ENCODE results near the gene LRBA.

The LRBA gene

DNA sequence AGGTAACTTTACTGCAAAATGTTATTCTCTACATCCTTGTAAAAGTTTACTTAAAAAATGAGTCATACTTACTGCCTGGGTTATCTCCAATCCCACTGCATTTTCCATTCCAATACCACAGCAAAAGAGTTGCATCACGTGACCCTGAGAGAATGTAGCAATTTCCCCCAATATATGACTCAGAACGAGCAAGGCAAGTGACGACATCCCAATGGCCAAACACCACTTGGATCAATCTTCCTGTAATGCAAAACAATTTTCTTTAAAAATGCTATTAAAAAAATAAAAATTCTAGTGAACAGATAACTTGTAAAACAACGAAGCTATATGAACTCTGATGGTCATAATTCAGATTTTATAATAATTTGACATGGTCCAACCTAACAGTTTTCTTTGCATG, 712.5 kb downstream of the LRBA start:
- H3K4me3 ChIP-seq (ENCODE audit: low read length), result no peak overlapping the region
- TF ChIP-seq, protein P1, sequence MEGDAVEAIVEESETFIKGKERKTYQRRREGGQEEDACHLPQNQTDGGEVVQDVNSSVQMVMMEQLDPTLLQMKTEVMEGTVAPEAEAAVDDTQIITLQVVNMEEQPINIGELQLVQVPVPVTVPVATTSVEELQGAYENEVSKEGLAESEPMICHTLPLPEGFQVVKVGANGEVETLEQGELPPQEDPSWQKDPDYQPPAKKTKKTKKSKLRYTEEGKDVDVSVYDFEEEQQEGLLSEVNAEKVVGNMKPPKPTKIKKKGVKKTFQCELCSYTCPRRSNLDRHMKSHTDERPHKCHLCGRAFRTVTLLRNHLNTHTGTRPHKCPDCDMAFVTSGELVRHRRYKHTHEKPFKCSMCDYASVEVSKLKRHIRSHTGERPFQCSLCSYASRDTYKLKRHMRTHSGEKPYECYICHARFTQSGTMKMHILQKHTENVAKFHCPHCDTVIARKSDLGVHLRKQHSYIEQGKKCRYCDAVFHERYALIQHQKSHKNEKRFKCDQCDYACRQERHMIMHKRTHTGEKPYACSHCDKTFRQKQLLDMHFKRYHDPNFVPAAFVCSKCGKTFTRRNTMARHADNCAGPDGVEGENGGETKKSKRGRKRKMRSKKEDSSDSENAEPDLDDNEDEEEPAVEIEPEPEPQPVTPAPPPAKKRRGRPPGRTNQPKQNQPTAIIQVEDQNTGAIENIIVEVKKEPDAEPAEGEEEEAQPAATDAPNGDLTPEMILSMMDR (conservative IDR thresholded peaks at IDR 0.05; ENCODE audit: low read depth, low read length), result no peak
- no peak for DNase-seq (ENCODE audit: low read depth)

DNA sequence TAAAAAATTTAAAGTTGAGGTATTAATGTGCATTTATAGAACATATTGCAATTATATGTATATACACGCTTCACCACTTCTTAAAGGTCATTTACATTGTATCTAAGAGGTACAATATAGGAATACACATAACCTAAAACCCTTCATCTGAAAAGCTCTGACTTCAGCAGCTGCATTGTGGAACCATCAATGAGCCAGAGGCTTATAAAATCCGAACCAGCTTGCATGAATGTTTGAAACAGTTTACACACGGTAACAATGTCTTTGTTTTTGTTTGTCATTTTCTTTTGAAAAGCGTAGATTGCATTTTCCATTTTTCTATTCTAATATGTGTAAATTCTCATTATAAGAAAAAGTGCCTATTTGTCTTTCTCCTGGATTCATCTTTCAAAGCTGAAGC, 715.3 kb downstream of the LRBA start:
- no peak for DNase-seq (ENCODE audit: low read depth)
- H3K4me3 ChIP-seq (ENCODE audit: low read length), result no peak overlapping the region
- TF ChIP-seq, protein P1 (conservative IDR thresholded peaks at IDR 0.05; ENCODE audit: low read depth, low read length), result no peak

DNA sequence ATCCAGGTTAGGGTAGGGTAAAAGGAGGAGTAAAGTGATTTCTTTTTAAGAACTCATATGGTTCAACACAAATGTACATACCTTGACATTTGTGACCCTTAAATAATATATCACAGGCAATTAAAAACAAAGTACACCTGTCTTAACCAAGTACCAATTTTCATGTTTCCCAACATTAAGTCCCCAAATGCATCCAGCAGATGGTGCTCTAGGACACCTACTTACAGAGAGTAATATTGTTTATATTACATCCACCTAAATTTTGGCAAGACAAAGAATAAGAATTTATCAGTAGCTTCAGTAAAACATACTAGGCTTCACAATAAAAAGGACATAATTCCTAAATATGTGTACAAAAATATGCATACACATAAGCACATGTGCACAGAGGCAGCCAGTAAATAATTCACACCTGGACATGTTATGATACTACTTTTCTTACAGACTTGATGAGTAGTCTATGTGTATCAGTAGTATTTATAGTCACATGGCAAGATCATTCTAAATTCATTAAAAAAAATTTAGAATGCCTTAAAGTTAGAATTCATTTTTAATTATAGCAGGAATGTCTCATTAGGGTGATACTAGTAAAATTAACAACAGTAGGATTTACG, 717.1 kb downstream of the LRBA start:
- no peak overlapping the region for H3K4me3 ChIP-seq (ENCODE audit: low read length)
- no peak for DNase-seq (ENCODE audit: low read depth)
- TF ChIP-seq, protein P1 (conservative IDR thresholded peaks at IDR 0.05; ENCODE audit: low read depth, low read length), result peak; percentile 67

DNA sequence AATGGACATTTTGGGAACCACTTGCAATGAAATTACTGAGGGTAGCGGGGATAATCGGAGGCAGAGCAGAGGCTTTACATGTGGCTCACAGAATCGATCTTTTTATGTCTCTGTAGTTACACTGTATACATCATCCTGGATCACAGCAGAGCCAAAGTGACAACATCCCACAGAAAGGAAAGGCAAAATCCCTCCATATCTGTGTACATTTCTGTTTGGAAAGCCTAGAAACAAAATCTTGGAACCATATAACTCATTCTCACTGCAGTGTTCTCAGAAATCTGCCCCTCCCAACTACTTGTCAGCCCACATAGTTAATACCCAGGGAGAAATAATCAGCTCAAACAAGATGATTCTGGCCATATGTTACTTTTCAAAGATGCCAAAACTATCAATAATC, 725.2 kb downstream of the LRBA start:
- no peak for DNase-seq (ENCODE audit: low read depth)
- TF ChIP-seq, protein P1 (conservative IDR thresholded peaks at IDR 0.05; ENCODE audit: low read depth, low read length), result no peak
- no peak overlapping the region for H3K4me3 ChIP-seq (ENCODE audit: low read length)

DNA sequence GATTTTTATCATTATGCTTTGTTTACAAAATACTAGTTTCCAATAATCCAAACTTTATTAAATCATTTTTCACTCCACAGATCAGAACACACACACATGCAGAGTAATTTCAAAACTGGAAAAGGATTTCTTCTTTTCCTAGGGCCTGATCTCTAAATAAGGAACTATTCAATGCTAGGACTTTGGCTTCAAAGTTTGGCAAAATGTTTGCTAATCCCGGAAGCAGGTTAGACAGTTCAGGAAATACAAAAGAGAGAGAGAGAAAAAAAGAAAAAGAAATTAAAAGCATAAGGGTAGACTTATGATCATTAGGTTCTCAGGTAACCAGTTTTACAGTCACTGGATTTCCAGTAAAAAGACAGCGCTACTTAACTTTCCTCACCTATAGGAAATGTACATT, 725.9 kb downstream of the LRBA start:
- no peak for DNase-seq (ENCODE audit: low read depth)
- no peak overlapping the region for H3K4me3 ChIP-seq (ENCODE audit: low read length)
- TF ChIP-seq, protein P1 (conservative IDR thresholded peaks at IDR 0.05; ENCODE audit: low read depth, low read length), result no peak

DNA sequence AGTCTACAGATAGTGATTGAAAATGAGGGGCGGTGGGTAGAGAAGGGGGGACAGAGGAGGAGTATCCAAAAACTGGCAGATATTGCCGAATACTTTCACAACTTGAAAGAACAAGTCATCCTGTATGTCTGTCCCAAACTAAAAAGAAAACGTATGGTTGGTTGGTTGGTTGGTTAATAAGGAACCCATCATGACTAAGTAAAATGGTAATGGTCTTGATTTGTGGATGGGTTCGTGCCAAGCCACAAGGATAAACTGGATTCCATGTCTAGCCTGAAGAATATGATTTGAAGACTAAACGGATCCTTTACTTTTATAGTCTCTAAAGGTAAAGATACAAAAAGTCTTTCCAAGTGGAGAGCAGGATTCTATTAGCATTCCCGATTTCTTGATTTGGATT, 728.4 kb downstream of the LRBA start:
- no peak overlapping the region for H3K4me3 ChIP-seq (ENCODE audit: low read length)
- DNase-seq (ENCODE audit: low read depth), result no peak
- TF ChIP-seq, protein P1 (conservative IDR thresholded peaks at IDR 0.05; ENCODE audit: low read depth, low read length), result no peak

DNA sequence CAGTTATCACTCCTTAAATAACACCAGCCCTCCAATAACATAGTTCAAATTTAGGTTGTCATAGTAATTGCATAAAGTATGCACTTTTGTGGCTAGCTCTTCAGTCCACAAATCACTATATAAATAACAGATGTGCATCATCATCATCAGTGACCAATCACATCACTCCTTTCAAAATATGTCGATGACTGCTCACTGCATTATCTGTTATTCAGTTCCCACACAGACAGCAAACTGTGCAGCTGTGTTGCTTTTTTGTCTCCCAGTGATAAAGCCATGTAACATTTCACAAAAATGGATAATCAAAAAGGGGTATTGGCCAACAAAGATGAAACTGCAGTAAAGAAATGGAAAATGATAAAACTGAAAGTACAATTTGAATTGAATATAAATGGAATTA, 731.4 kb downstream of the LRBA start:
- no peak overlapping the region for H3K4me3 ChIP-seq (ENCODE audit: low read length)
- TF ChIP-seq, protein P1 (conservative IDR thresholded peaks at IDR 0.05; ENCODE audit: low read depth, low read length), result no peak
- DNase-seq (ENCODE audit: low read depth), result no peak
